Keratinocyte (primary cell): ENCODE data around the gene LILRB1.

Source experiments
- CTCF ChIP-seq, 3 experiments: IDR thresholded peaks in 1 of 3; conservative IDR thresholded peaks in 1 of 3; optimal IDR thresholded peaks in 1 of 3; 2 replicates in 2 of 3; 3 replicates in 1 of 3; pipeline versions ENCODE3 to v1.5.1; 2011; ENCODE audit warnings: low read length in 3 of 3, mild to moderate bottlenecking in 3 of 3, moderate library complexity in 2 of 3, control low read depth in 1 of 3, inconsistent platforms in 1 of 3; ENCODE audit not compliant: insufficient read depth in 2 of 3; ENCODE audit errors: extremely low read depth in 1 of 3
- EZH2 ChIP-seq: IDR thresholded peaks from one replicate; pipeline ENCODE4 v1.6.1; 2012; ENCODE audit warnings: inconsistent platforms, mild to moderate bottlenecking, low read length, moderate library complexity

DNA sequence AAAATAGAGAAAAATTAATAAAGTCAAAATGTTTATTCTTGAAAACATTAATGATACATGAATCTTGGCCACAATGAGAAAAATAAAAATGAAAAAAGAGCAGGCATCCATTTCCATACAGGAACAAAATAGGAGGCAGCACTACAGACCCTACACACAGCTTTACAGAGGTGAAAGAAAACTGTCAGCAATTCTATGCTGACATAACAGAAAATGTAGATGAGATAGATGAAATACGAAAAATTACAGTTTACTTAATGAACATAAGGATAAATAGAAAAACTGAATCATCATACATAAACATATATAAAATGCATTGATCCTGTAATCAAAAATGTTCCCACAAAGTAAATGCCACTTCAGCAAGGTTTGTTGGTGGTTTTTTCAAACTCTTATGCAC is 38.1 kb downstream of the LILRB1 start:
- TF ChIP-seq CTCF (optimal IDR thresholded peaks at IDR 0.05 in 1 of 3, IDR thresholded peaks at IDR 0.05 in 1 of 3, conservative IDR thresholded peaks at IDR 0.05 in 1 of 3; ENCODE audit: extremely low read depth in 1 of 3, insufficient read depth in 2 of 3, low read length in 3 of 3), result no peak
- no peak for TF ChIP-seq EZH2
